Measurements from ENCODE around the gene CDK5RAP1.
"Not testable (repeated sequence)": the region's sequence is repeated elsewhere in the genome, so short reads cannot be mapped to it uniquely, and the experiment has no call there.

The CDK5RAP1 gene

DNA sequence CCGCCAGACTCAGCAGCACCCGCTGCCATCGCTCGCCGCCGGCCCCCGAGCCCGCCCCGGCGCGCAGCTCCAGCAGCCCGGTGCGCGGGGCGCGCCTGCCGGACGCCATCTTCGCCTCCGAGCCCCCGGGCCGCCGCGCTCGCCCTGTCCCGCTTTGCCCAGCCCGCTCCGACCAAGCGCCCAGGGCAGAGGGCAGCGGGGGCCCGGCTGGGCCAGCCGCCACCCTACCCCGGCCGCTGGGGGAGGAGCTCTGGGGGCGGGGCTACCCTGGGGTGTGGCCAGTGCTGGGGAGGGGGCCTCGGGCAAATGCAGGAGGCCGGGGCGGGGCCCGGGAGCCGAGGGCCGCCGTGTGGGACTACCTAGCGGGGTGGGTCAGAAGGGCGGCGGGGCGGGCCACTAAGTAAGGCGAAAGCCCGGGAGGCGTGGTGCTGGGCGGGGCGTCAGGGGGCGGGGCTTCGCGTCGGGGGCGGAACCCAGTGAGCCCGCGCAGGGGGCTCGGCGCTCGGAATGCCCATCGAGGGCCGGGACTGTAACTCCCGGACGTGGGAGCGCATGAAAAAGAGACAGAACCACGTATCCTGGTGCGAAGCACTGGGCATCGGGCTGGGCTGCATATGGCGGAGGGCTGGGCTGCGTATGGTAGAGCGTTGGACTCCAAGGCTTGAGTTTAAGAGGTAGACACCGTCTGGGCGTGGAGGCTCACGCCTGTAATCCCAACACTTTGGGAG, 42.4 kb upstream of the CDK5RAP1 start, which contains the start of gene SNTA1:
SNTA1 (minus strand) TSS at position 252 of the 728 bp plus-strand sequence; CDS start at position 109, 143 bp downstream.
- Histone ChIP-seq H3K56ac (ENCODE audit: low read length) (peak within 1 kb of the TSS; percentile 80), H3K36me3 (ENCODE audit: control insufficient read depth, insufficient read depth, low read length) (no peaks in the 10 kb centered on the region), H3K27ac (ENCODE audit: low read depth, low read length) (no peak within 1 kb of the TSS), H2BK5ac (ENCODE audit: low read length) (no peak within 1 kb of the TSS), H3K27me3 (ENCODE audit: insufficient read depth, low read length, poor library complexity) (no peaks in the 10 kb centered on the region), H3K9ac (ENCODE audit: low read length) (peak within 1 kb of the TSS; percentile 73), H3K23ac (ENCODE audit: low read length) (no peak within 1 kb of the TSS), H3K4me3 (ENCODE audit: low read length) (peak within 1 kb of the TSS; percentile 53), H3K4me2 (ENCODE audit: low read length) (peak within 1 kb of the TSS; percentile 82), H2BK15ac (replicated peaks; ENCODE audit: low read depth) (no peak within 1 kb of the TSS), H2BK120ac (ENCODE audit: low read depth, low read length) (no peak within 1 kb of the TSS), H3K4ac (ENCODE audit: low read depth, low read length) (no peak within 1 kb of the TSS), H4K5ac (ENCODE audit: low read length) (no peak within 1 kb of the TSS), H3K79me1 (ENCODE audit: low read length) (no peaks in the 10 kb centered on the region), H2AK5ac (ENCODE audit: low read length) (no peak within 1 kb of the TSS), H4K8ac (ENCODE audit: low read depth, low read length) (no peak within 1 kb of the TSS), H3K79me2 (ENCODE audit: control insufficient read depth, insufficient read depth, low read length) (no peaks in the 10 kb centered on the region), H3K18ac (ENCODE audit: low read length) (no peak within 1 kb of the TSS), H3K4me1 (ENCODE audit: control insufficient read depth, low read depth, low read length) (peaks cover 3% of the 10 kb centered on the region)
- peak; percentile 95 for DNase-seq
- WGBS (ENCODE audit: extremely low coverage, insufficient coverage, low lambda C conversion rate) = no CpG with 5 or more reads among the region's 75 CpGs

DNA sequence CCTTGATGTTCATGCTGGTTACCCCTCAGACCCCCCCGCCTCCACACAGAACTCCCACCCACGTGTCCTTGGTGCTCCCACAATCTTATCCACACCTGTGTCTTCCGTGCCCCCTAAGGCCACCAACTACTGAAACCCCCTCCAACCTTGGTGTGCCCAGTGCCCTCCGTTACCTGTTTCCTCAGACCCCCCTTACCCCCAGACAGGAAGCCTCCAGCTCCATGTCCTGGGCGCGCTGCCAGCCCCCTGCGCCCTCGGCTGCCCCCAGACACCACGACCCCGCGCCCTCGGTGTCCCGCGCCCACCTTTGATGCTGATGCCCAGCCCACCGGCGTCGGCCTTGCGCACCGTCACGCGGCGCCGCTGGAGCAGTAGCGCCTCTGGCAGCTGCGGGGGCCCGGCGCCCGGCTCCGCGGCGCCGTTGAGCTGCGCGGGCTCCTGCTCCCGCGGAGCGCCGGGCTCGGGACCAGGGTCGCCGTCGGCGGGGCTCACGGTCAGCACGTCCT, 41.7 kb upstream of the CDK5RAP1 start:
- H3K79me1 ChIP-seq (ENCODE audit: low read length) = no peaks in the 10 kb centered on the region
- H4K8ac ChIP-seq (ENCODE audit: low read depth, low read length) = no peak overlapping the region
- H3K56ac ChIP-seq (ENCODE audit: low read length) = peak overlapping the region; percentile 80
- H3K4me1 ChIP-seq (ENCODE audit: control insufficient read depth, low read depth, low read length) = peaks cover 3% of the 10 kb centered on the region
- no peaks in the 10 kb centered on the region for H3K36me3 ChIP-seq (ENCODE audit: control insufficient read depth, insufficient read depth, low read length)
- H2BK15ac ChIP-seq (replicated peaks; ENCODE audit: low read depth) = no peak overlapping the region
- H3K27ac ChIP-seq (ENCODE audit: low read depth, low read length) = no peak overlapping the region
- no peak overlapping the region for H3K18ac ChIP-seq (ENCODE audit: low read length)
- H2AK5ac ChIP-seq (ENCODE audit: low read length) = no peak overlapping the region
- no peak overlapping the region for H3K23ac ChIP-seq (ENCODE audit: low read length)
- no CpG with 5 or more reads among the region's 45 CpGs for WGBS (ENCODE audit: extremely low coverage, insufficient coverage, low lambda C conversion rate)
- H2BK5ac ChIP-seq (ENCODE audit: low read length) = no peak overlapping the region
- H4K5ac ChIP-seq (ENCODE audit: low read length) = no peak overlapping the region
- H3K79me2 ChIP-seq (ENCODE audit: control insufficient read depth, insufficient read depth, low read length) = no peaks in the 10 kb centered on the region
- peak overlapping the region; percentile 64 for H3K4me2 ChIP-seq (ENCODE audit: low read length)
- H3K4me3 ChIP-seq (ENCODE audit: low read length) = peak overlapping the region; percentile 53
- H2BK120ac ChIP-seq (ENCODE audit: low read depth, low read length) = no peak overlapping the region
- no peak overlapping the region for H3K4ac ChIP-seq (ENCODE audit: low read depth, low read length)
- peak overlapping the region; percentile 73 for H3K9ac ChIP-seq (ENCODE audit: low read length)
- no peaks in the 10 kb centered on the region for H3K27me3 ChIP-seq (ENCODE audit: insufficient read depth, low read length, poor library complexity)
- DNase-seq = no peak

DNA sequence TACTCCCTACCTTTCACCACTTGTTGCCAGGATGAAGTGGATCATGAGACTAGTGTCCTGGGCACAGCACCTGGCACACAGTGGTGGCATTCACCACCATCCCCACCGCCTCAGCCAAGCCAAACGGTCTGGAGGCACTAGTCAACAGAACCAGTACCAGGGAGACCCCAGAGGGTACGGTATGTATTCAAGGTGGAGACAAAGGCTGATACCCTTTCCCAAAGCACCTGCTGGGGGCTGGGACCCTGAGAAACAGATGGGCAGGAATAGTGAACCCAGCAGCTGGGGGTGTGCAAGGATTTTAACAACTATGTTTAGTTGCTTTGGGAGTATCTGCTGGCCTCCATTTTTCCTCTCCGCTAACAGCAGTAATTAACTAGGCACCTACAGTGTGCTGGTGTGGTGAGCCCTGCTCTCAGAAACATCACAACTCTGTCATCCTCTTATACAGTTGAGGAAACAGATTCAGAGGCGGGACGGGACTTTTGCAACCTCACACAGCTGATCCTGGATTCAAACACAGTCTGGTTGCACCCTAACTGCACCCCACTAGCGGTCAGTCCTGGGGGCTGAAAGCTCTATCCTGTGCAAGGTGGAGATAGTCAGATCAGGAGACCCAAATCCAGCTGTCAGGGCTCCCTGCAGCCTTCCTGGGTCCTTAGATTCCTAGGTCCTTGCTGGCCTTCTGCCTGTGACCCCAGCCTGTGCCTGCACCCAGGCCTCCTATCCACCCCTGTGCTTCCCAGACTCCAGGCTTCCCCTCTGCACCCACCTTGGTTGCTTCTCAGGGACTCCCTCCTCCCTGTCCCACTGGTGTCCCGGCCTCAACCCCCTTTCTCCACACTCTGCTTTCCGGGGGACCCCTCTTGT, 41.1 kb upstream of the CDK5RAP1 start:
- Histone ChIP-seq H3K27me3 (ENCODE audit: insufficient read depth, low read length, poor library complexity) (no peaks in the 10 kb centered on the region), H4K5ac (ENCODE audit: low read length) (no peak overlapping the region), H2BK15ac (replicated peaks; ENCODE audit: low read depth) (no peak overlapping the region), H3K27ac (ENCODE audit: low read depth, low read length) (no peak overlapping the region), H4K8ac (ENCODE audit: low read depth, low read length) (no peak overlapping the region), H3K4ac (ENCODE audit: low read depth, low read length) (no peak overlapping the region), H3K23ac (ENCODE audit: low read length) (no peak overlapping the region), H3K56ac (ENCODE audit: low read length) (no peak overlapping the region), H3K18ac (ENCODE audit: low read length) (no peak overlapping the region), H2BK5ac (ENCODE audit: low read length) (no peak overlapping the region), H3K4me2 (ENCODE audit: low read length) (no peak overlapping the region), H3K36me3 (ENCODE audit: control insufficient read depth, insufficient read depth, low read length) (no peaks in the 10 kb centered on the region), H2BK120ac (ENCODE audit: low read depth, low read length) (no peak overlapping the region), H2AK5ac (ENCODE audit: low read length) (no peak overlapping the region), H3K4me1 (ENCODE audit: control insufficient read depth, low read depth, low read length) (peaks cover 3% of the 10 kb centered on the region), H3K9ac (ENCODE audit: low read length) (no peak overlapping the region), H3K79me1 (ENCODE audit: low read length) (no peaks in the 10 kb centered on the region), H3K79me2 (ENCODE audit: control insufficient read depth, insufficient read depth, low read length) (no peaks in the 10 kb centered on the region), H3K4me3 (ENCODE audit: low read length) (no peak overlapping the region)
- no peak for DNase-seq
- no CpG with 5 or more reads among the region's 9 CpGs for WGBS (ENCODE audit: extremely low coverage, insufficient coverage, low lambda C conversion rate)

DNA sequence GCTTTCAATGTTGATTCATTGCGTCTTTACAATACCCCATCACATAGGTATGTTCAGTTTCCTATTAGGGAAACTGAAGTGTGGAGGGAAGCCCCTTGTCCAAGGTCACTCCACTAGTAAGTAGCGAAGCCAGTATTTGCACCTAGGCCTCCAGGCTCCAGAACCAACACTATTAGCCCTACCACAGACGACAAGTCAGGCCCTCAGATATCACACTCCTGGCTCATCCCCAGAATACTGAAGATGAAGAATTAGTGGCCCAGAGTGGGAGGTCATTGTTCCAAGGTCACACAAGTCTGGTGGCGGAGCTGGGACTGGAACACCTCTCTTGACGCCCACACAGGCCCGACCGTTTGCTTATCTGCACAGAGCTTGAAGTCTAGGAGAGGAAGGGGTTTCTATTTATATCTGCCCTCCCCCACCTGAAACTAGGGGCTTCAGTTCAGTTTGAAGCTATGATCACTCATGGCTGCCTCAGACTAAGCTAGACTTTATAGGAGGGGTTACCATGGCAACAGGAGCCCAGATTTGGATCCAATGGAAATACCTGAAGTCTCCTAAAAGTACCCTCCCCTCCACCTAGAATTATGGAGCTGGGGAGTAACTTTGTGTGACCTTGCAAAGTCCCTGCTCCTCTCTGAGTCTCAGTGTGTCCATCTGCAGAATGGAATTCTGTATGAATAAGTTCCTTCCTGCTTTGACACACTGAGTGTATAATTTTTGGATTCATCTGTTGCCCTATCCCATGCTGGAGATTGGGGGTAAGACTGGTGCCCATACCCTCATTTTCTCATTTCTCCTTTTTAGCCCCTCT, 40.0 kb upstream of the CDK5RAP1 start:
- Histone ChIP-seq H4K5ac (ENCODE audit: low read length) (no peak overlapping the region), H3K4me1 (ENCODE audit: control insufficient read depth, low read depth, low read length) (peaks cover 3% of the 10 kb centered on the region), H2AK5ac (ENCODE audit: low read length) (no peak overlapping the region), H2BK15ac (replicated peaks; ENCODE audit: low read depth) (no peak overlapping the region), H3K56ac (ENCODE audit: low read length) (no peak overlapping the region), H3K4me2 (ENCODE audit: low read length) (no peak overlapping the region), H2BK5ac (ENCODE audit: low read length) (no peak overlapping the region), H2BK120ac (ENCODE audit: low read depth, low read length) (no peak overlapping the region), H3K36me3 (ENCODE audit: control insufficient read depth, insufficient read depth, low read length) (no peaks in the 10 kb centered on the region), H3K18ac (ENCODE audit: low read length) (no peak overlapping the region), H3K9ac (ENCODE audit: low read length) (no peak overlapping the region), H3K79me2 (ENCODE audit: control insufficient read depth, insufficient read depth, low read length) (no peaks in the 10 kb centered on the region), H3K27me3 (ENCODE audit: insufficient read depth, low read length, poor library complexity) (no peaks in the 10 kb centered on the region), H3K79me1 (ENCODE audit: low read length) (no peaks in the 10 kb centered on the region), H3K4ac (ENCODE audit: low read depth, low read length) (no peak overlapping the region), H3K4me3 (ENCODE audit: low read length) (no peak overlapping the region), H4K8ac (ENCODE audit: low read depth, low read length) (no peak overlapping the region), H3K23ac (ENCODE audit: low read length) (no peak overlapping the region), H3K27ac (ENCODE audit: low read depth, low read length) (no peak overlapping the region)
- WGBS (ENCODE audit: extremely low coverage, insufficient coverage, low lambda C conversion rate) = no CpG with 5 or more reads among the region's 7 CpGs
- peak; percentile 37 for DNase-seq

DNA sequence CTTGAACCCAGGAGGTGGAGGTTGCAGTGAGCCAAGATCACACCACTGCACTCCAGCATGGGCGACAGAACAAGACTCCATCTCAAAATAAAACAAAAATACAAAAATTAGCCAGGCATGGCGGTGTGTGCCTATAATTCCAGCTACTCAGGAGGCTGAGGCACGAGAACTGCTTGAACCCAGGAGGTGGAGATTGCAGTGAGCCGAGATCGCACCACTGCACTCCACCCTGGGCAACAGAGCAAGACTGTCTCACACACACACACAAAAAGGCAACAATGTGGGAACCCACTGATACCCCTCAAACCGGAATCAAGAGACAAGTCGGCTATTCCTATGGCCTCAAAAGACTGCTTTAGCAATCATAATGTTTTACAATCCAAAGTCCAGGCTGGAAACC, 39.2 kb upstream of the CDK5RAP1 start:
- not testable (repeated sequence) for H2AK5ac ChIP-seq (ENCODE audit: low read length); H2BK120ac ChIP-seq (ENCODE audit: low read depth, low read length); H3K4me2 ChIP-seq (ENCODE audit: low read length); H3K79me2 ChIP-seq (ENCODE audit: control insufficient read depth, insufficient read depth, low read length); H3K56ac ChIP-seq (ENCODE audit: low read length); H3K27ac ChIP-seq (ENCODE audit: low read depth, low read length); H3K4ac ChIP-seq (ENCODE audit: low read depth, low read length); H2BK15ac ChIP-seq (replicated peaks; ENCODE audit: low read depth); H3K18ac ChIP-seq (ENCODE audit: low read length); H3K79me1 ChIP-seq (ENCODE audit: low read length); H3K4me3 ChIP-seq (ENCODE audit: low read length); H3K23ac ChIP-seq (ENCODE audit: low read length); H3K27me3 ChIP-seq (ENCODE audit: insufficient read depth, low read length, poor library complexity); DNase-seq; H4K5ac ChIP-seq (ENCODE audit: low read length); H3K9ac ChIP-seq (ENCODE audit: low read length); H4K8ac ChIP-seq (ENCODE audit: low read depth, low read length); H2BK5ac ChIP-seq (ENCODE audit: low read length); H3K36me3 ChIP-seq (ENCODE audit: control insufficient read depth, insufficient read depth, low read length); H3K4me1 ChIP-seq (ENCODE audit: control insufficient read depth, low read depth, low read length)
- WGBS (ENCODE audit: extremely low coverage, insufficient coverage, low lambda C conversion rate) = no CpG with 5 or more reads among the region's 7 CpGs

All from mesendoderm (in vitro differentiated cells).